Effector memory CD4-positive, alpha-beta T cell (primary cell): ENCODE results near the gene ANKS1A.

Source experiments
- DNase-seq, 3 donors: peaks; one replicate each; pipeline ENCODE4 v3.0.0-alpha.2; 2020
- H3K27ac ChIP-seq: 2 replicates; pipeline ENCODE4 v1.7.0; 2013; ENCODE audit warnings: mild to moderate bottlenecking, low read length, moderate library complexity; ENCODE audit not compliant: insufficient read depth, poor library complexity, severe bottlenecking
- H3K27me3 ChIP-seq: replicated peaks from 2 replicates; pipeline ENCODE4 v1.7.0; 2013; ENCODE audit warnings: mild to moderate bottlenecking, low read length; ENCODE audit not compliant: insufficient read depth, control insufficient read depth, poor library complexity, severe bottlenecking
- H3K36me3 ChIP-seq: 2 replicates; pipeline ENCODE4 v1.7.0; 2013; ENCODE audit warnings: mild to moderate bottlenecking, low read length, moderate library complexity; ENCODE audit not compliant: control insufficient read depth, insufficient read depth
- H3K4me1 ChIP-seq: 2 replicates; pipeline ENCODE4 v1.7.0; 2013; ENCODE audit warnings: low read length, mild to moderate bottlenecking; ENCODE audit not compliant: control insufficient read depth, insufficient read depth, poor library complexity, severe bottlenecking
- H3K4me3 ChIP-seq: 2 replicates; pipeline ENCODE4 v1.7.0; 2013; ENCODE audit warnings: low read length, low read depth, mild to moderate bottlenecking; ENCODE audit not compliant: insufficient read depth, poor library complexity, severe bottlenecking
- H3K9me3 ChIP-seq: 2 replicates; pipeline ENCODE4 v1.7.0; 2013; ENCODE audit warnings: mild to moderate bottlenecking, low read length, moderate library complexity; ENCODE audit not compliant: control insufficient read depth

ANKS1A gene

GRCh38 chr6:35063701-35064280 is 174.7 kb downstream of the ANKS1A start:
- DNase-seq, result no peak
- Histone ChIP-seq H3K9me3 (no peaks in the 10 kb centered on the region), H3K36me3 (peaks cover 5% of the 10 kb centered on the region), H3K27ac (no peak overlapping the region), H3K4me3 (no peak overlapping the region), H3K27me3 (no peaks in the 10 kb centered on the region), H3K4me1 (no peaks in the 10 kb centered on the region)

GRCh38 chr6:35064290-35064689 is 175.2 kb downstream of the ANKS1A start:
- Histone ChIP-seq H3K4me1 (no peaks in the 10 kb centered on the region), H3K27ac (no peak overlapping the region), H3K36me3 (peaks cover 5% of the 10 kb centered on the region), H3K4me3 (no peak overlapping the region), H3K27me3 (no peaks in the 10 kb centered on the region), H3K9me3 (no peaks in the 10 kb centered on the region)
- DNase-seq, result no peak

- H3K4me3 ChIP-seq, result no peak overlapping the region
- no peaks in the 10 kb centered on the region for H3K27me3 ChIP-seq
- H3K27ac ChIP-seq, result no peak overlapping the region
- H3K4me1 ChIP-seq, result no peaks in the 10 kb centered on the region
- peaks cover 2% of the 10 kb centered on the region for H3K36me3 ChIP-seq
- no peak for DNase-seq
- no peaks in the 10 kb centered on the region for H3K9me3 ChIP-seq
These were observed 175.8 kb downstream of the ANKS1A start for GRCh38 chr6:35064757-35065440.

GRCh38 chr6:35065441-35065800 is 176.4 kb downstream of the ANKS1A start:
- Histone ChIP-seq H3K9me3 (no peaks in the 10 kb centered on the region), H3K27me3 (no peaks in the 10 kb centered on the region), H3K4me1 (no peaks in the 10 kb centered on the region), H3K4me3 (no peak overlapping the region), H3K27ac (no peak overlapping the region), H3K36me3 (no peaks in the 10 kb centered on the region)
- DNase-seq, result no peak

- Histone ChIP-seq H3K27ac (no peak overlapping the region), H3K27me3 (no peaks in the 10 kb centered on the region), H3K4me3 (no peak overlapping the region), H3K36me3 (no peaks in the 10 kb centered on the region), H3K9me3 (no peaks in the 10 kb centered on the region), H3K4me1 (no peaks in the 10 kb centered on the region)
- no peak for DNase-seq
These were observed 176.8 kb downstream of the ANKS1A start for GRCh38 chr6:35065870-35066269.

GRCh38 chr6:35067234-35067633 is 178.2 kb downstream of the ANKS1A start:
- Histone ChIP-seq H3K4me1 (no peaks in the 10 kb centered on the region), H3K9me3 (no peaks in the 10 kb centered on the region), H3K36me3 (no peaks in the 10 kb centered on the region)

GRCh38 chr6:35068206-35068605 is 179.2 kb downstream of the ANKS1A start:
- Histone ChIP-seq H3K36me3 (peaks cover 5% of the 10 kb centered on the region), H3K27ac (no peak overlapping the region), H3K4me3 (no peak overlapping the region), H3K4me1 (no peaks in the 10 kb centered on the region), H3K9me3 (no peaks in the 10 kb centered on the region), H3K27me3 (no peaks in the 10 kb centered on the region)
- no peak for DNase-seq

More at GRCh38 chr6:35067234-35067633, 178.2 kb downstream of the ANKS1A start:
- Histone ChIP-seq H3K4me3 (no peak overlapping the region), H3K27me3 (no peaks in the 10 kb centered on the region), H3K27ac (no peak overlapping the region)
- DNase-seq, result no peak

- Histone ChIP-seq H3K4me1 (no peaks in the 10 kb centered on the region), H3K36me3 (peaks cover 5% of the 10 kb centered on the region), H3K4me3 (no peak overlapping the region), H3K27me3 (no peaks in the 10 kb centered on the region), H3K27ac (no peak overlapping the region), H3K9me3 (no peaks in the 10 kb centered on the region)
- no peak for DNase-seq
These were observed 179.6 kb downstream of the ANKS1A start for GRCh38 chr6:35068644-35069043.

GRCh38 chr6:35069262-35069661 is 180.2 kb downstream of the ANKS1A start:
- H3K4me3 ChIP-seq, result no peak overlapping the region
- no peaks in the 10 kb centered on the region for H3K9me3 ChIP-seq
- no peaks in the 10 kb centered on the region for H3K4me1 ChIP-seq
- no peaks in the 10 kb centered on the region for H3K27me3 ChIP-seq
- no peak overlapping the region for H3K27ac ChIP-seq
- H3K36me3 ChIP-seq, result peaks cover 5% of the 10 kb centered on the region
- no peak for DNase-seq

GRCh38 chr6:35070111-35070510 is 181.1 kb downstream of the ANKS1A start:
- Histone ChIP-seq H3K27ac (no peak overlapping the region), H3K4me1 (no peaks in the 10 kb centered on the region), H3K9me3 (no peaks in the 10 kb centered on the region), H3K4me3 (no peak overlapping the region), H3K27me3 (no peaks in the 10 kb centered on the region), H3K36me3 (peaks cover 5% of the 10 kb centered on the region)
- DNase-seq, result no peak
